GM23248 (cell line): ENCODE measurements around the gene SDHAF3. TPM values are rescaled to one million over a fixed set of nuclear protein-coding genes. Genes with fewer than 3 reads are reported as not detected.

ENCODE experiments used
- DNase-seq: peaks from one replicate; pipeline ENCODE4 v3.0.0-alpha.2; 2015
- H2AFZ ChIP-seq: fragments of 200-600 bp; sonication (generic); 2 replicates; pipeline ENCODE4 v1.6.1; 2016; ENCODE audit warnings: antibody characterized with exemption
- H3F3A ChIP-seq: fragments of 200-600 bp; sonication (generic); 2 replicates; pipeline ENCODE4 v1.6.1; 2016; ENCODE audit warnings: mild to moderate bottlenecking, antibody characterized with exemption, mixed run types; ENCODE audit not compliant: insufficient read depth
- H3K27ac ChIP-seq: fragments of 200-600 bp; sonication (generic); 2 replicates; pipeline ENCODE4 v1.5.1; 2016; ENCODE audit warnings: mild to moderate bottlenecking
- H3K27me3 ChIP-seq: fragments of 200-600 bp; sonication (generic); replicated peaks from 2 replicates; pipeline ENCODE4 v1.6.1; 2016; ENCODE audit warnings: mild to moderate bottlenecking; ENCODE audit not compliant: insufficient read depth
- H3K36me3 ChIP-seq: fragments of 200-600 bp; sonication (generic); 2 replicates; pipeline ENCODE4 v1.6.1; 2016; ENCODE audit warnings: low read depth, mild to moderate bottlenecking
- H3K4me1 ChIP-seq: fragments of 200-600 bp; sonication (generic); 2 replicates; pipeline ENCODE4 v1.6.1; 2016; ENCODE audit warnings: mild to moderate bottlenecking; ENCODE audit not compliant: insufficient read depth
- H3K4me2 ChIP-seq: fragments of 200-600 bp; sonication (generic); one replicate; pipeline ENCODE4 v1.6.1; 2016; ENCODE audit warnings: mild to moderate bottlenecking; ENCODE audit not compliant: unreplicated experiment
- H3K4me3 ChIP-seq: fragments of 200-600 bp; sonication (generic); 2 replicates; pipeline ENCODE4 v1.5.1; 2016; ENCODE audit warnings: mild to moderate bottlenecking
- H3K79me2 ChIP-seq: fragments of 200-600 bp; sonication (generic); 2 replicates; pipeline ENCODE4 v1.6.1; 2016; ENCODE audit warnings: mild to moderate bottlenecking; ENCODE audit not compliant: insufficient read depth
- H3K9ac ChIP-seq: fragments of 200-600 bp; sonication (generic); 2 replicates; pipeline ENCODE4 v1.6.1; 2016; ENCODE audit warnings: mild to moderate bottlenecking
- H3K9me2 ChIP-seq: fragments of 200-600 bp; sonication (generic); 2 replicates; pipeline ENCODE4 v1.6.1; 2016; ENCODE audit warnings: mixed run types, mild to moderate bottlenecking, moderate library complexity; ENCODE audit not compliant: insufficient read depth
- H3K9me3 ChIP-seq: fragments of 200-600 bp; sonication (generic); one replicate; pipeline ENCODE4 v1.6.1; 2017; ENCODE audit warnings: low read depth
- H4K20me1 ChIP-seq: fragments of 200-600 bp; sonication (generic); 2 replicates; pipeline ENCODE4 v1.6.0; 2016; ENCODE audit not compliant: insufficient read depth
- EZH2 ChIP-seq: fragments of 200-600 bp; sonication (generic); IDR thresholded peaks from 2 replicates; pipeline ENCODE4 v1.6.1; 2018; ENCODE audit warnings: antibody characterized with exemption, mild to moderate bottlenecking; ENCODE audit not compliant: insufficient read depth, poor library complexity, severe bottlenecking
- EZH2phosphoT487 ChIP-seq: fragments of 200-600 bp; sonication (generic); IDR thresholded peaks from 2 replicates; pipeline ENCODE4 v1.6.1; 2018; ENCODE audit warnings: antibody characterized with exemption, moderate library complexity, mild to moderate bottlenecking, low read depth; ENCODE audit not compliant: insufficient read depth
- WGBS, 2 experiments: methylation state at CpG; one replicate each; pipeline ENCODE4 v1.1.6; 2015 to 2017; ENCODE audit warnings: low lambda C conversion rate in 2 of 2, low coverage in 1 of 2; ENCODE audit errors: missing lambda C conversion rate in 2 of 2; 5-methylcytosine and 5-hydroxymethylcytosine counted together
- in situ Hi-C: fragments of 300-500 bp; cut with MboI; formaldehyde crosslinking; loops from 2 replicates; pipeline ENCODE4 v1.15.0; 2020
- polyA plus RNA-seq: library from polyadenylated mRNA; unstranded; fragments of >200 nt; fragmentation: Nextera tagmentation; extraction: Ambion mirVana; gene quantifications from 2 replicates; pipeline ENCODE4 v1.2.1, GENCODE V29; 2016
- total RNA-seq: library from RNA; depleted of rRNA; stranded (reverse); fragments of >200 nt; shearing (Covaris generic); gene quantifications from 2 replicates; pipeline ENCODE4 v1.2.3, GENCODE V29; 2014

SDHAF3 gene
- total and polyA plus RNA-seq, 2 experiments from 2014 or later, result 6.3 to 34.0 TPM

- no peak for DNase-seq
- H3K4me2 ChIP-seq, result no peak overlapping the region
- H3K4me3 ChIP-seq, result no peak overlapping the region
- no peaks in the 10 kb centered on the region for H3K79me2 ChIP-seq
- no peak overlapping the region for H3K27ac ChIP-seq
- no peaks in the 10 kb centered on the region for H3K4me1 ChIP-seq
- TF ChIP-seq EZH2phosphoT487 (no peak), EZH2 (no peak)
- H4K20me1 ChIP-seq, result no peaks in the 10 kb centered on the region
- no peaks in the 10 kb centered on the region for H3K36me3 ChIP-seq
- H3K9me3 ChIP-seq, result no peaks in the 10 kb centered on the region
- in situ Hi-C loops, result no loop called here
- H2AFZ ChIP-seq, result no peak overlapping the region
- no peaks in the 10 kb centered on the region for H3K9me2 ChIP-seq
- H3F3A ChIP-seq, result no peaks in the 10 kb centered on the region
- H3K27me3 ChIP-seq, result no peaks in the 10 kb centered on the region
- 37 to 44% methylated on average over 4 of the region's 4 CpGs for WGBS, 2 experiments
- no peak overlapping the region for H3K9ac ChIP-seq
These were observed 38.2 kb upstream of the SDHAF3 start for GRCh38 chr7:97079300-97079699.

GRCh38 chr7:97081521-97082300, 35.8 kb upstream of the SDHAF3 start:
- no peaks in the 10 kb centered on the region for H3K9me2 ChIP-seq
- H3K9me3 ChIP-seq, result no peaks in the 10 kb centered on the region
- 0 to 2% methylated on average over 3 of the region's 3 CpGs for WGBS, 2 experiments
- H3K4me1 ChIP-seq, result no peaks in the 10 kb centered on the region
- no peaks in the 10 kb centered on the region for H4K20me1 ChIP-seq
- no peaks in the 10 kb centered on the region for H3F3A ChIP-seq
- H3K4me2 ChIP-seq, result no peak overlapping the region
- DNase-seq, result no peak
- H3K27me3 ChIP-seq, result no peaks in the 10 kb centered on the region
- no peak overlapping the region for H3K4me3 ChIP-seq
- in situ Hi-C loops, result no loop called here
- no peak overlapping the region for H2AFZ ChIP-seq
- no peaks in the 10 kb centered on the region for H3K79me2 ChIP-seq
- TF ChIP-seq EZH2phosphoT487 (no peak), EZH2 (no peak)
- no peak overlapping the region for H3K27ac ChIP-seq
- H3K9ac ChIP-seq, result no peak overlapping the region
- H3K36me3 ChIP-seq, result no peaks in the 10 kb centered on the region

- Histone ChIP-seq H3K9me3 (no peaks in the 10 kb centered on the region), H4K20me1 (no peaks in the 10 kb centered on the region), H3K9ac (no peak overlapping the region), H3K27me3 (peaks cover 14% of the 10 kb centered on the region; the same call in 1 of the 2 replicates), H3K27ac (no peak overlapping the region), H3K4me2 (no peak overlapping the region), H3K36me3 (no peaks in the 10 kb centered on the region), H3K4me3 (no peak overlapping the region), H3K9me2 (no peaks in the 10 kb centered on the region), H3K4me1 (no peaks in the 10 kb centered on the region), H2AFZ (no peak overlapping the region), H3F3A (no peaks in the 10 kb centered on the region), H3K79me2 (no peaks in the 10 kb centered on the region)
- in situ Hi-C loops, result no loop called here
- WGBS, 2 experiments, result 7 to 10% methylated on average over 3 of the region's 3 CpGs
- TF ChIP-seq EZH2 (no peak), EZH2phosphoT487 (no peak)
- no peak for DNase-seq
These were observed 29.1 kb upstream of the SDHAF3 start for GRCh38 chr7:97088364-97088763.

- in situ Hi-C loops, result no loop called here
- TF ChIP-seq EZH2, result no peak
- no peak for TF ChIP-seq EZH2phosphoT487
- H3K9me2 ChIP-seq, result no peaks in the 10 kb centered on the region
- H3K79me2 ChIP-seq, result no peaks in the 10 kb centered on the region
- no peaks in the 10 kb centered on the region for H4K20me1 ChIP-seq
- WGBS, 2 experiments, result 10 to 14% methylated on average over 6 of the region's 6 CpGs
- H3F3A ChIP-seq, result no peaks in the 10 kb centered on the region
- DNase-seq, result no peak
- H3K27me3 ChIP-seq, result peaks cover 14% of the 10 kb centered on the region; the same call in 1 of the 2 replicates
- H3K36me3 ChIP-seq, result no peaks in the 10 kb centered on the region
- no peak overlapping the region for H3K4me2 ChIP-seq
- H3K9ac ChIP-seq, result no peak overlapping the region
- H3K9me3 ChIP-seq, result no peaks in the 10 kb centered on the region
- no peak overlapping the region for H3K4me3 ChIP-seq
- H3K27ac ChIP-seq, result no peak overlapping the region
- no peak overlapping the region for H2AFZ ChIP-seq
- no peaks in the 10 kb centered on the region for H3K4me1 ChIP-seq
These were observed 27.7 kb upstream of the SDHAF3 start for GRCh38 chr7:97089771-97090170.
